A172 (cell line): Measurements from ENCODE around the gene CAMKK1. TPM values are rescaled to one million over a fixed set of nuclear protein-coding genes. Genes with fewer than 3 reads are reported as not detected.

Experiments used
- DNase-seq: peaks from one replicate; pipeline ENCODE4 v3.0.0-alpha.2; 2015; ENCODE audit warnings: low spot score
- total RNA-seq: library from RNA; depleted of rRNA; stranded (reverse); fragments of >200 nt; shearing (Covaris generic); gene quantifications from 2 replicates; pipeline ENCODE4 v1.2.3, GENCODE V29; 2014; rRNA removed

CAMKK1 gene
- 11.2 and 12.9 TPM in 2 replicates for total RNA-seq

DNA sequence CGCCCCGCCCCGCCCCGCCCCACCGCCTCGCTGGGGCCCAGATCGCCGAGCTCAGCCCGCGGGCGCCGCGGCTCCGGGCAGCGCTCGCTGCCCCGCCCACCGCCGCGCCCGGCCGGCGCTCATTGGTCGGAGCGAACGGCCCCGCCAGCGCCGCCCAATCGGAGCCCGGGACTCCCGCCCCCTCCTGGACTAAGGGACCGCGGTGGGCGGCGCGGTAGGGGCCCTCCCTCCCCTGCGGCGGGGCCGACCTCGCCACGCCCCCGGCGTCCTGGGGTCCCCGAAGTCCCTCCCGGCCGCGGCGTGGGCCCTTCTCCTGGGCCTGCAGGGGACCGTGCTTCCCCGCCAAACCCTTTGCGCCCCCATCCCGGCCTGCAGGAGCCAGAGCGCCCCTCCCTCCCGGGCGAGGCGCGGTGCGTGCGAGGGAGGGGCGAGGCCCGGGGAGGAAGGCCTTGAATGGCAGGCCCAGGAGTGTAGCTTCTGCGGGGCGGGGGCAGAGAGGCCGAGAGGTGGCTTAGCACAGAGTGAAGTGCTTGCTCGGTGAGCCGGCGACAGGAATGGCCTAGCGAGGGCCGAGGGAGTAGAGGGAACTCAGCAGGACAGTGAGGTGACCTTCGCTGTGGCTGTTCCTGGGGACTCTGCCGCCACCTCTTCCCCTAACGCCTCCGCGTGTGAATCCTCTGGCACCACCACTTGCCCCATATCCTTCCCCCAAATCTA, at the start of gene CAMKK1:
CAMKK1 (minus strand) TSS at position 51 of the 717 bp plus-strand sequence. CDS start 7,366 bp downstream, outside the sequence.
- DNase-seq, result peak; percentile 81

DNA sequence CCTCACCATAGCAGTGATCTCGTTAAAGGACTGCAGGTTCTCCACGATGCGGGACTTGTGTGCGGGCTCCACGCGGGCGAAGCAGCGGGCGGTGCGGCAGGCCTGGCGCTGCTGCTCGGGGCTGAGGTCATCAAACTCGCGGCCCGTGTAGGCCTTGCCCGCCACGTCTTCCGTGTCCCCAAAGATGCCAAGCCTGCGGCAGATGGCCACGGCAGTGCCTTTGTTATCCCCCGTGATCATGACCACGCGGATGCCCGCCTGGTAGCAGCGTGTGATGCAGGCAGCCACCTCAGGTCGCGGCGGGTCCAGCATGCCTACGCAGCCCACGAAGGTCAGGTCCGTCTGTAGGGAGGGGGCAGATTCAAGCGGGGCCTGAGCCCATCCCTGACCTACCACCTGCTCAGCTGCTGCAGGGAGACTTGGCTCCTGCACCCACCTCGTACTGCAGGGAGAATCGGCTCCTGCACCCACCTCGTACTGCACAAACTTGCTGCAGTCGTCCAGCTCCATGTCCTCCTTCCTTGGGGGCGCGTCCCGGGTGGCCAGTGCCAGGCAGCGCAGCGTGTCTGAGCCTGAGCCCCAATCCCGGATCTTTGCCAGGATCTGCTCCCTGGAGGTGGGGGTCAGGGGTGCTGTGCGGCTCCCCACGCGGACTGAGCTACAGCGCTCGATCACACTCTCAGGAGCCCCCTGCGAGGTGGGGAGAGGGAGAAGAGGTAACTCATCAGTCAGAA, 48.3 kb upstream of the CAMKK1 start:
- DNase-seq, result no peak

DNA sequence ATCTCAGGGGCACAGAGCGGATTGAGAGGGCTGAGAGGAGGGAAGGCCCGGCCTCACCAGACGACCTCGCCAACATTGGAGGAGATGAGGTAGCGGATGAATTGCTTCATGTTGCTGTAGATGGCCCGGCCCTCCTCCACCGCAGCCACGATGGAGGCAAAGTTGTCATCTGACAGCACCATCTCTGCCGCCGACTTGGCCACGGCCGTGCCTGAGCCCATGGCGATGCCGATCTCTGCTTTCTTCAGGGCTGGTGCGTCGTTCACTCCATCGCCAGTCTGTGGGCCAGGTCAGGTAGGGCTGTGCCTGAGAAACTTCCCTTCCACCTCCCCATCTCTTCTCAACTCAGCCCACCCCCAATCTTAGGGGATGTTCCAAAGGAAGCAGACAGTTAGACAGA, 44.5 kb upstream of the CAMKK1 start:
- DNase-seq, result no peak

DNA sequence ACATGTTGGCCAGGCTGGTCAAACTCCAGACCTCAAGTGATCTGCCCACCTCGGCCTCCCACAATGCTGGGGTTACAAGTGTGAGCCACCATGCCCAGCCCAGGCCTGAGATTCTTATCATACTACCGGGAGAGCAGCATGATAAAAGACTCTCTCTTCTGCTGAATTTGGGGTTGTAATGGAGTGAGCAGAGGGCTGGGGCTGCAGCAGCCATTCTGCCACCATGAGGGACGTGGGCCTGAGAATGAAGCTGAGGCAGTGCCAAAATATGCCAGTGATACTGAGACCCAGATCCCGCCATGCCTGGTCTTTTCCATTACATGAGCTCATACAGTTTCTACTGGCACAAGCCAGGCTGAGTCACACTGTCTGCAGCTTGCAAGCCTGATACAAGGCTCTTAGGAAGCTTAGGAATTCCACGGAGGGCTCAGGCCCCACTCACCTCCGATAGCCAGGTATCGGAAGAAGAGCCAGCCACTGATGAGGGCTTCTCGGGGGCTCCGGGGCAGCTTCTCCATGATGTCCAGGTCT, 43.0 kb upstream of the CAMKK1 start:
- DNase-seq, result peak; percentile 55

DNA sequence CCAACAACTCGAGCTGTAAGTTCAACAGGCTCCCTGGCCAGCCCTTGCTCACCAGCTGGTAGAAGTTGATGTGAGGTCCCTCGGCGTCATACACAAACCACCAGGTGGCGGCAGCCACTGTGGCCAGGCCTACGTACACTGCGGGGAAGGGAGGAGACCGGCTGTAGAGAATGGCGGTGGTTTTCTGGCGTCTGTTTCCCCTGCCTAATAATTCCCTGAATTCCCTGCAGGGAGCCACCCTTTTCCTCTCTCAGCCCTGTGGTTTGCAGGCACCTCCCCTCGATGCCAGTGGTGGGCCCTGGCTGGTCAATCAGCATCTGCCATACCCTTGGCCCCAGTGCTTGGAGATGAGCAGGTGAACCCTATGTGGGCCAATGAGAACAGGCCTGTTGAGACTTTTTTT, 42.3 kb upstream of the CAMKK1 start:
- DNase-seq, result peak; percentile 58

DNA sequence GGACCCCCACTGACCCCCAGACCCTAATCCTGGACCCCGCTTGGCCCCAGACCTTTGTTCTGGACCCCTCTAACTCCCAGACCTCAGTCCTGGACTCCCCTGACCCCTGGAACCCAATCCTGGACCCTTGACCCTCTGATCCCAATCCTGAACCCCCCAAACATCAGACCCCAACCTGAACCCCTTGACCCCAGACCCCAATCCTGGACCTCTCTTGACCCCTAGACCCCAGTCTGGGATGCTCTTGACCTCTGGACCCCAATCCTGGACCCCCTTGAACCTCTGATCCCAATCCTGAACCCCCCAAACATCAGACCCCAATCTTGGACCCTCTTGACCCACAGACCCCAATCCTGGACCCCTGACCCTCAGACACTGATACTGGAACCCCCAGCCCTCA, 36.9 kb upstream of the CAMKK1 start:
- DNase-seq, result no peak

DNA sequence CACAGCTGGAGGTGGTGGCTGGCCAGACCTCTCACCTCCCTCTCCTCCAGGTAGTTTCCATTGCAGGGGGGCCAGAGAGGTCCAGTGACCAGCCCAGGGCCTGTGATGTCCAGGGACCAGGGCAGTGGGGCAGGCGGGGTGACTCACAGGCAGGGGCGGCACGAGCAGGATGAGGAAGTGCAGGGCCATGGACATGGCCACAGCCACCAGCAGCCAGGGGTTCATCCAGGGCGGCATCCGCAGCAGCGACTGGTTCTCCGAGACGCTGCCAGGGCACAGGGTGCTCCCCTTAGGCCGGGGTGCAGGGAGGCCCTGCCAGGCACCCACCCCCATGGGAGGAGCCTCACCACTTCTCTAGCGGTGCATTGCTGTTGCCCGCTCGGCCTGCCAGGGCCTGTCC, 36.3 kb upstream of the CAMKK1 start:
- no peak for DNase-seq

DNA sequence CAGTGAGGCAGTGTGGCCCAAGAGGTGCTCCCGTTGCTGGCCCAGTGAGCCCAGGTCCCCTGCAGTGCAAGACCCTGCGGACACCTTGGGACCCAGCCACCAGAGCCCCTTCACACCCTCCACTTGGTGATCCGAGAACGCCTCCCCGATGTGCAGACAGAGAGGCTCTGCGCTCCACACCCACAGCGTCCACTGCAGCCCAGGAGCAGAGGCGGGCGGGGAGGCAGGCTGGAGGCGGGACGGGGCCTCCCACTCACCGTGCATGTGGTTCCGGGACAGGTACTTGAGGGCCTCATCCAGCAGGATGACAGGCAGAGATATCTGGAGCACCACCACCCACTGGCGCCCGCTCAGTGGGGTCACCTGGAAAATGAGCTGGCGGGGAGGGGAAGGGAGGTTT, 35.6 kb upstream of the CAMKK1 start:
- DNase-seq, result no peak

DNA sequence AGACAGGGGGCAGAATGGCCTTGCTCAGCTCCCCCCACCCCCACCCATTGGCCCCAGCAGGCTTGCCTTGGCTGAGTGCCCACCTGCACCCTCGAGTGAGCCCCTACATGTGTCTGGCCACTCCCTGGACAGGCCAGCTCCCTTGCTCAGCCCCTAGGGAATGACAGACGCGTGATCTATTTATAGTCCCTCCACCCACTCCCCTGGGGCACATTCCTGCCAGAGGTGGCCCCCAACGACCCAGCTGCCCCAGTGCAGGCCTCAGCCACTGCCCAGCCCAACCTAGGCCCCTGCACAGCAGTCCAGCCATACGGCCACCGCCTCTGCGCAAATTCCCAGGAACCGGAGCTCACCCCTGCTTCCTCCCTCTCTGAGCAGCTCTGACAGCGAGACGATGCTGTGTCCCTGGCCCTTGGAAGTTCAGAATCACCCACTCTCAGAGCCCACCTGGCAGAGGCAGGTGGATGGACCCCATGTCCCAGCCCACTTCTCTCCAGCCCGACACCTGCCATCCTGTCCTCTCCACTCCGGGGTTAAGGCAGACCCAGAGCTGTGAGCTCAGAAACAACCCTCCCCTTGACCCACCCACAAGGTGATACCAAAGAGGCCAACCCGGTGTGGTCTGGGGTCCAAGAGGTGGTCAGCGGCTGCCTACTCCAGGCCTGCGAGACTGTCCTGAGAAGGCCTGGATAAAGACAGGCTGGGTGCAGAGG, 34.9 kb upstream of the CAMKK1 start:
- no peak for DNase-seq

DNA sequence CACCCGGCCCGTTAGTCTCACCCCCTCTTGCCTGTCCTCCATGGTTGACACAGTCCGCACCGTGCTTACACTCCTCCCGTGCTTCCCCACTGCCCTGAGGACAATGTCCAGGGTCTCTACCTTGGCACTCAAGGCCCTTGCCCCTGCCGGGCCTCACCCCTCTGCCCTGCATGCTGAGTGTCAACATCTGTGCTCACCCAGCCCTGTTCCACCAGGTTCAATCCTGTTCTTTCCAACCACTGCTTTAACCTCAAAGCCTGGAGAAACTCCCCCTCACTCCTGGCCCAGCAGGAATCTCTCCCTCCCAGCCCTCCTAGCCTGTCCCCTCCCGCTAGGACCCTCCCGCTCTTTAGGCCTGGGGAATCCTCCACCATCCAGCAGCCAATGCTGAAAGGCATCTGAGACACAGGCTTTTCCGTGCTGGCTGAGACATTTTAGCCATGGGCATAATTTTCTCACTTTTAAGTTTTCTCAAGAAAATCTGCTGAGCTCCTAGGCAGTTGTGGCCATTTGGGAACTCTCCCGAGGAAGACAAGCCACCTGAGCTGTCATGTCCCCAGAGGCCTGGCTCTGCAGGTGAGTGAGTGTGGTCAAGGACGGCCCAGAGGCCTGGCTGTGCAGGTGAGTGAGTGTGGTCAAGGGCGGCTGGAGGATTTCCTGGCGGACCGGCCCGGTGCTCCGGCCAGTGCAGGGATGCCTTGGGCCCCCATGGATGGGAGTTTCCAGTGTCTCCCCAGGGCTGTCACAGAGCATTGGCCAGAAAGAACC, 34.2 kb upstream of the CAMKK1 start:
- no peak for DNase-seq

DNA sequence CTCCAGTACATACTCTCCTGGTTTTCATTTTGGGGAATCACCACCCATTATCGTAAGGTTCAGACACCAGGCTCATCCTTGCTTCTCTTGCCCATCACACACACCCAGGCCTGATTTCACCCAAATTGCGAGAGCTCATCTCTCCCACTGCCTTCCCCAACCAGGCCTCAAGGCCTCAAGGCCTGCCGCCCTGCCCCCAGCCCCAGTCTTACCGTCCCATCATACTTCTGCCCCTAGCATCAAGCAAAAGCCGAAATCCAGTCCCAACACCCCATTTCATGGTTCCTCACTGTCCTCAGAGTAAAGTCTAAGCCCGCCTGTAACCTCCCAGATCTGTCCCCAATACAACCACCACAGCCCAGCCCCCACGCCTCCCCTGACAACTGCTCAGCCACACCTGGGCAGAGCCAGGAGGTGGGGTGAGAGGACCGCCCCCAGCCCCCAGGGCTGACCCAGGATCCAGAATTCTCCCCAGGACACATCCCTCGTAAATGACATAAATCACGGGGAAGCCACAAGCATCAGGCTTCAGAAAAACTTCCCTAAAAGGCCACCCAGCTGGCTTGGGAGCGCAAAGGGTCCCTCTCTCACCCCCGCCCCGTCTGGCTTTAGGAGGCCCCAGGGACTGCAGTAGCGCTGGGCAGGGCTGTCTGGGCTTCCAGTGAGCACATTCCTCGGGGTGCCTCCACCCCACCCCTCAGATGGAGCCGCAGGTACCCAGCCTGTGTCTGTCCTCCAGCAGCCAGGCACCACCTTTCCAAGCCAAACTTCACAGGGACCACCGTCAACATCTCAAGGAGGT, 33.0 kb upstream of the CAMKK1 start:
- DNase-seq, result no peak

DNA sequence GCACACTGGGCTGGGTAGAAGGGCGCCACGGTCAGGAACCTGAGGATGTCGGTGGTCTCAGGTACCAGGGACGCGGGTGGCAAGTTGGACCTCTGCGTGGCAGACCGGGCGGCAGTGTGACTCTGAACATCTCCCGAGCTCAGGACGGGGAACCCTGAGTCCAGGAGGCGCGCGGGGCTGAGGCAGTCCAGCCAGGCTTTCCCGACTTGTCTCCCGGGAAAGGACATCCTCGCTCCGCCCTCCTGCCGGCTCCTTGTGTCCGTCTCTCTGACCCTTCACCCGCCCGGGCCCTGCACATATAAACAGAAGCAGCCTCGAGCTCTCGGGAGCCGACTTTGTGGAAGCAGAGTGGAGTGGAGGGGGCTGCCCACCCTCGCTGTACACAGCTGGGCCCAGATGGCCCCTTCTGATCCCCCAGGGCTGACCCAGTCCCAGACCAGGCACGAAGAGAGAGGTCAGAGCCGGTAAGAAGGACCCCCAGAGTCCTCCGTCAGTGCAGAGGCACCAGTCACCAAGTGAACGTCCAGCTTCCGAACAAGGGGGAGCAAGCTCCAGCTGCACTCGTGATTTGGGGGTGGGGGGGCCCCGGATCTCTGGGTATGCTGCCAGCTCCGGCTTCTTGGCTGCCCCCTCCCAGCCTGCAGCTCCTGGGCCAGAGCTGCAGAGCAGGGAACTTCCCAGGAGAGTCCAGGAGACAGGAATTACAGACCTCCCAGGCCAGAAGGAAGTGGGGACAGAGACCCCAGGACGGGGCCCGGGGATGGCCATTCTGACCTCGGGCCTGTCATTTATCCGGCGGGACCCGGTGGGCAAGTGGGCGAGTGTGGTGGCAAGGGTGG, 31.9 kb upstream of the CAMKK1 start:
- no peak for DNase-seq

DNA sequence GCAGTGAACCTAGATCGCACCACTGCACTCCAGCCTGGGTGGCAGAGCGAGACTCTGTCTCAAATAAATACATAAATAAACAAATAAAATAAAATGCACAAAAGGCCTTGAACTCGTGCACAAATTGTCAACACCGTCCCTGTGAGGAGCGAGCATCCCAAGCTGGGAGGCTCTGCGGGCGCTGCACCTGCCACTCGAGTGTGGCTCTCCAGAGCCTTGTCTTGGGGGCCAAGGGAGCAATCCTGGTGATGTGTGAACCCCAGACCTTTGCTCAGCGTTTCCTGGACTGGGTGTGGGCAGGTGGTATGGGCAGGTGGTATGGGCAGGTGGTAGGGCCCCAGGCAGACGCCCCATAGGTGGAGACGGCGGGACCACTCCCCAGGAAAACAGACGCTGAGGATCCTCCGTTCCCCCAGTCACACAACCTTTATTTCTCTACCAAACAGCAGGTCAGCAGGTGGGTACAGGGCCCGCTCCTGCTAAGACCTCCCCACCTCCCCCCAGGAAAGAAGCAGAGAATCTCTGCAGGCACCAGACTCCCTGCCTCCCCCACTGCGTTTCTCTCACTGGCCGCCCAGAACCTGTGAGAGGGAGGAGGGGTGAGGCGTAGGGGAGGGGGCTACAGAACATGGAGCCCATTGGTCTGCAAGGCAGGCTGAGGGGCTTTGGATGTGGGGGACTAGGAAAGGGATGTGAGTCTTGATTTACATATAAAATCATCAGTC, 30.8 kb upstream of the CAMKK1 start:
- no peak for DNase-seq

DNA sequence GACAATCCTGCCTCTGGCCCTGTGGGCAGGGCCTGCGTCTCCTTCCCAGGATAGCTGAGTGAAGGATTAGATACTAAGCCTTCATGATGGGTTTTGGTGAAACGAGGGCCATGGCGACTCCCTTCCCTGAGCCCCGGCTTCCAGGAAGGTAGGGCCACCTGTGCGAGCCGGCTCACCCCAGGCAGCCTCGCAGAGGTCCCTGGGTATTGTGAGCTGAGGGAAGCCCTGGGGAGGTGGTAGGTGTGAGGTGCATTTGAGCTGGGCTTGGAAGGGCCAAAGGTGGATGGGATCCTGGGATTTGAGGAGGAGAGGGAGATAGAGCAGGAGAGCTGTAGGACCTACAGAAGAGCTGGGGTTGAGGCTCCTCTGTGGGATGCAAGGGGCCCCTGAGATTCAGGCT, 29.9 kb upstream of the CAMKK1 start:
- DNase-seq, result no peak

DNA sequence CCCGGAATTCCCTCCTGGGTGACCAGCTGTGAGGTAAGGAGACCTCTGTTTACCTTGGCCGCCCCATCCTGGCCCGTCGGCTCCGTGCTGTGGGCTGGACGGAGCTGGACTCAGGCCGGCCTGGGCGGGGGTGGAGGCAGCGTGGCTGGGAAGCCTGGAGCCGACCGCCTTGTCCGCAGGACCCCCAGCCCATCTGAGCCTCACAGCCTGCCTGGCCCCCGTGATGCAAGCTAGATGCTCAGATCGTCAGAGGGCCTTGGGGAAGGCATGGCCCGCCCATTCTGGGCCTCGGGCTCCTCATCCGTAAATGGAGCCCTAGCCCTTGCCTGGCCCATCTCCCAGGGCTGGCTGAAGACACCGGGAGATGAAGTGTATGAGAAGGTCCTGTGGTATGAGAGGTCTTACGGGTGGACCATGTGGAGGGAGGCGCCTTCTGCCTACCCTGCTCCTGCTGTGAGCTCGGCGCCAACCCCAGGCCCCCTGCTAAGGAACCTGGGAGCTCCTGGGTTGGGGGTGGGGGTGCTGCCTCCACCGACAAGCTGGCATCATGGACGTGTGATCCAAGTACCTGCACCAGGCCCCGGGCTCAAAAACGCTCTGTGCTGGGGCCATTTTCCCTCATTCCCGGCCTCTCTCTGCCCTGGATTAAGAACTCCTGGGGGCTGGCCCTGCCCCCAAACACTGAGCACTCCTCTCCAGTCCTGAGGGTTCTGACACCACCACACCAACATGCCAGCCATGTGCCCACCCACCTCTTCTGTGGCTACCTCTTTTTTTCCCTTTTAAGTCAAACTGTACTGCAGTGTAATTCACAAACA, 28.9 kb upstream of the CAMKK1 start:
- DNase-seq, result no peak

DNA sequence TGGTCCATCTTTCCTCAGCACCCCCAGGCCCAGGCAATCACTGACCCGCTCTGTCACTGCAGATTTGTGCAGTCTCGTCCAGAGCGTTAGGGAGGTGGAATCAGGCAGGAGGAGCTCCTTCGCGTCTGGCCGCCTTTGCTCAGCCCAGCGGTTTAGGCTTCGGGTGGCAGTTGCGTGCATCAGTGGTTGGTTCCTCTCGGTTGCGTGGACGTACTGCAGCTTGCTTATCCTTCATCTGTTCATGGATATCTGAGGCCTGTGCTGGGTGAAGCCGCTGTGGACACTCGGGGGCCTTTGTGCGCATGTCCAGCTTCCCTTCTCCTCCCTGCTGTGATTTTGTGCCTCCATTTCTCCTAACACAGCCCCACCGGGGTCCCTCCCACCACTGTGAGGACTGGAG, 28.2 kb upstream of the CAMKK1 start:
- DNase-seq, result no peak

DNA sequence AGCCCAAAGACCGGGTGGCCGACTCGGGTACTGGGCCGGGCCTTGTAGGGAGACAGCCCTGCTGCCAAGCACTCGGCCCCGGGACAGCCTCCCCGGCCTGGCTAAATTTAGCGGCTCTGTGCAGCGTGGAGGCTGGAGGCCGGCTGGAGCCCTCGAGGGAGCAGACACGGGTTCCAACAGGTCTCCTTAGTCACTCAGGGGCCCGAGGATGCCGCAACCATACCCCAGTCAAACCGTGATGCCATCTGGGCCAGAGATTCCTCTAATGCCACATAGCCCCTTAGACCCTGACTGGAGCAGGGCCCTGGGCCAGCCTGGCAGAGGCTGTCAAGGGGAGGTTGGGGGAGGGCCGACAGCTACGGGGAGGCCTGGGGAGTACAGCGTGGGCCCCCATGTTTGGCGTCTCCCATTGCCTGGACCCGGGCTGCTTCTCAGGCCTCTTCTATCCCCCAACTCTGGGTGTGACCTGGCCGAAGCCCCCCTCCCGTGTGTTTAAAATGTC, 26.3 kb upstream of the CAMKK1 start:
- no peak for DNase-seq
